ENCODE data around the gene LARGE2. TPM values are rescaled to one million over a fixed set of nuclear protein-coding genes. Genes with fewer than 3 reads are reported as not detected.

Gene LARGE2
- total RNA-seq (1 to 10 TPM; 2.7 to 3.5 TPM), total RNA-seq (0.10 to 9.7 (median 1.8) reads per million in 172 experiments)
- polyA plus RNA-seq (2013, experiment 1 of 2) = 3.6 TPM
- polyA plus RNA-seq (2013, experiment 2 of 2) = 5.2 TPM

DNA sequence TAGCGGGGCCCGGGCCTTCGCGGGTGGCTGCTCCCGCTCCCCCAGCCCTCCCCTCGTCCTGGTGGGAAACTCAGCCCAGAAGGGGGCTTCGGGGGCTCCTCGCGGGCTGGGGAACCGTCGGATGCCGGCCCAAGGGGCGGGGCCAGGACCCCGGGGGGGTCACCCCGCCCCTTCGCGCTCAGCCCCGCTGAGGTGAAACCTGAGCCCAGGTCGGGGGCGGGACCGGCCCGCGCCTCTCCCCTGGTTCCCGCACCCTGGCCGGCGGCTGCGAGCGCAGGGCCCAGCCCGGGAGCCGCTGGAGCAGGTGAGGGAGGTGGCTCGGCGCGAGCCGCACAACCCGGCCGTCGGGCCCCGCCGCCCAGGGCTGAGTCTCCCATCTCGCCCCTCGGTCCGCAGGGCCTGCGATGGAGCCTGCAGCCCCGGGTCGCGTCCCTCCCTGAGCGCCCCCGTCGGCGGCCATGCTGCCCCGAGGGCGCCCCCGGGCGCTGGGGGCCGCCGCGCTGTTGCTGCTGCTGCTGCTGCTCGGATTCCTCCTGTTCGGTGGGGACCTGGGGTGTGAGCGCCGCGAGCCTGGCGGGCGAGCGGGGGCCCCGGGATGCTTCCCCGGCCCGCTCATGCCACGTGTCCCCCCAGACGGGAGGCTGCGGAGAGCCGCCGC, at the start of gene LARGE2:
Gene LARGE2 (plus strand): TSS at position 232 of the 658 bp plus-strand sequence. CDS start 227 bp downstream, at position 459.
- TF ChIP-seq, protein P1, sequence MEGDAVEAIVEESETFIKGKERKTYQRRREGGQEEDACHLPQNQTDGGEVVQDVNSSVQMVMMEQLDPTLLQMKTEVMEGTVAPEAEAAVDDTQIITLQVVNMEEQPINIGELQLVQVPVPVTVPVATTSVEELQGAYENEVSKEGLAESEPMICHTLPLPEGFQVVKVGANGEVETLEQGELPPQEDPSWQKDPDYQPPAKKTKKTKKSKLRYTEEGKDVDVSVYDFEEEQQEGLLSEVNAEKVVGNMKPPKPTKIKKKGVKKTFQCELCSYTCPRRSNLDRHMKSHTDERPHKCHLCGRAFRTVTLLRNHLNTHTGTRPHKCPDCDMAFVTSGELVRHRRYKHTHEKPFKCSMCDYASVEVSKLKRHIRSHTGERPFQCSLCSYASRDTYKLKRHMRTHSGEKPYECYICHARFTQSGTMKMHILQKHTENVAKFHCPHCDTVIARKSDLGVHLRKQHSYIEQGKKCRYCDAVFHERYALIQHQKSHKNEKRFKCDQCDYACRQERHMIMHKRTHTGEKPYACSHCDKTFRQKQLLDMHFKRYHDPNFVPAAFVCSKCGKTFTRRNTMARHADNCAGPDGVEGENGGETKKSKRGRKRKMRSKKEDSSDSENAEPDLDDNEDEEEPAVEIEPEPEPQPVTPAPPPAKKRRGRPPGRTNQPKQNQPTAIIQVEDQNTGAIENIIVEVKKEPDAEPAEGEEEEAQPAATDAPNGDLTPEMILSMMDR (IDR thresholded peaks at IDR 0.05) = no peak
- ATAC-seq (ENCODE audit: poor library complexity) (no peak), DNase-seq (peak in 6 of 14 experiments; percentile 15 to 64 (median 32))
- peaks cover 14% of the 10 kb centered on the region for H3K27me3 Mint-ChIP-seq
- peaks cover 0 to 3% of the 10 kb centered on the region in 2 experiments for H3K9me3 ChIP-seq (ENCODE audit: control insufficient read depth in 1 of 2, insufficient read depth in 1 of 2, low read length in 2 of 2)
- POLR2A ChIA-PET = no interaction called here
- peaks cover 4 to 6% of the 10 kb centered on the region in 2 experiments for H3K27me3 ChIP-seq (ENCODE audit: control insufficient read depth in 1 of 2, insufficient read depth in 2 of 2, low read length in 2 of 2)
- H3K36me3 Mint-ChIP-seq (ENCODE audit: low read depth) = peaks cover 7% of the 10 kb centered on the region
- peak within 1 kb of the TSS; percentile 99 for H3K4me3 Mint-ChIP-seq
- peak within 1 kb of the TSS; percentile 34 for H3K4me3 ChIP-seq (ENCODE audit: low read length)
- CTCF ChIA-PET = no interaction called here
- intact Hi-C loops (cut with DNase I, micrococcal nuclease) = no loop called here
- no peaks in the 10 kb centered on the region for H3K36me3 ChIP-seq (ENCODE audit: insufficient read depth, low read length)
- peaks cover 43% of the 10 kb centered on the region for H3K4me1 Mint-ChIP-seq (ENCODE audit: low read depth)
- no peak within 1 kb of the TSS for H3K27ac ChIP-seq (ENCODE audit: low read depth in 1 of 2, low read length in 2 of 2)
- peaks cover 58% of the 10 kb centered on the region for H3K4me1 ChIP-seq (ENCODE audit: insufficient read depth, low read length)
- H3K27ac Mint-ChIP-seq = peak within 1 kb of the TSS; percentile 63
- H3K9me3 Mint-ChIP-seq = no peaks in the 10 kb centered on the region

GRCh38 chr11:45876401-45876800, 46.1 kb upstream of the LARGE2 start:
- Histone ChIP-seq H3K4me1 (ENCODE audit: insufficient read depth, low read length) (no peaks in the 10 kb centered on the region), H3K4me3 (ENCODE audit: low read length) (no peak overlapping the region), H3K27ac (ENCODE audit: low read depth in 1 of 2, low read length in 2 of 2) (no peak overlapping the region), H3K9me3 (ENCODE audit: control insufficient read depth in 1 of 2, insufficient read depth in 1 of 2, low read length in 2 of 2) (no peaks in the 10 kb centered on the region), H3K36me3 (ENCODE audit: insufficient read depth, low read length) (peaks cover 82% of the 10 kb centered on the region), H3K27me3 (ENCODE audit: control insufficient read depth in 1 of 2, insufficient read depth in 2 of 2, low read length in 2 of 2) (no peaks in the 10 kb centered on the region)
- Mint-ChIP-seq H3K27ac (no peak overlapping the region), H3K4me3 (no peak overlapping the region), H3K9me3 (no peaks in the 10 kb centered on the region), H3K36me3 (ENCODE audit: low read depth) (peaks cover 93% of the 10 kb centered on the region), H3K4me1 (ENCODE audit: low read depth) (no peaks in the 10 kb centered on the region), H3K27me3 (no peaks in the 10 kb centered on the region)
- ATAC-seq (ENCODE audit: poor library complexity) = no peak
- POLR2A ChIA-PET = no interaction called here
- intact Hi-C loops (cut with DNase I, micrococcal nuclease) = loop anchor here (10.0 kb wide), 1 partner anchor 128 kb away; no protein-coding TSS in a partner anchor
- TF ChIP-seq, protein P1 (IDR thresholded peaks at IDR 0.05) = no peak
- DNase-seq = no peak
- CTCF ChIA-PET = no interaction called here

DNA sequence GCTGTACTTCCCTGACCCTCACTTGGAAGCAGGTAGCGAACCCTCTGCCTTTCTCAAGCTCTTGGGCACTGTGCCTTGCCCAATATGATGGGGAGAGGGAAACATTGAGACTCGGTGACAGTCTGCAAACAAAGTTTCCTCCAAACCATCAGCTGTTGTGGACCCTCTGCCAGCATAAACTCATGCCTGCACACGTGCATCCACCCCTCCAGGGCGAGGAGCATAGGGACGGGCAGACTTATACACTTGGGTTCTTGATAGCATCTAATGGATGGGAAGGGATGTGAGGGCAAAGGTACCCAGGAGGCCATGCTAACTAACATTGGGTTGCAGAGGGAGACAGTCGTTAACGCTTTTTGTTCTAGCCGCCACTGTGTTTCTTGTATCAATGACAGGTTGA, 45.2 kb upstream of the LARGE2 start:
- H3K4me1 ChIP-seq (ENCODE audit: insufficient read depth, low read length) = no peaks in the 10 kb centered on the region
- DNase-seq (no peak), ATAC-seq (ENCODE audit: poor library complexity) (no peak)
- TF ChIP-seq, protein P1 (IDR thresholded peaks at IDR 0.05) = no peak
- intact Hi-C loops (cut with DNase I, micrococcal nuclease) = loop anchor here (10.0 kb wide), 1 partner anchor 128 kb away; no protein-coding TSS in a partner anchor
- Mint-ChIP-seq H3K4me3 (no peak overlapping the region), H3K4me1 (ENCODE audit: low read depth) (no peaks in the 10 kb centered on the region), H3K27ac (no peak overlapping the region), H3K27me3 (no peaks in the 10 kb centered on the region), H3K9me3 (no peaks in the 10 kb centered on the region), H3K36me3 (ENCODE audit: low read depth) (peaks cover 93% of the 10 kb centered on the region)
- ChIA-PET POLR2A (no interaction called here), CTCF (no interaction called here)
- H3K36me3 ChIP-seq (ENCODE audit: insufficient read depth, low read length) = peaks cover 79% of the 10 kb centered on the region
- H3K27ac ChIP-seq (ENCODE audit: low read depth in 1 of 2, low read length in 2 of 2) = no peak overlapping the region
- H3K9me3 ChIP-seq (ENCODE audit: control insufficient read depth in 1 of 2, insufficient read depth in 1 of 2, low read length in 2 of 2) = no peaks in the 10 kb centered on the region
- H3K27me3 ChIP-seq (ENCODE audit: control insufficient read depth in 1 of 2, insufficient read depth in 2 of 2, low read length in 2 of 2) = no peaks in the 10 kb centered on the region
- no peak overlapping the region for H3K4me3 ChIP-seq (ENCODE audit: low read length)

Measured in CD4-positive, alpha-beta T cell (primary cell).